HG03097 (cell line): ENCODE data around the gene OR4D2.
"Not testable (repeated sequence)": the region's sequence is repeated elsewhere in the genome, so short reads cannot be mapped to it uniquely, and the experiment has no call there.

Experiments used
- ATAC-seq: cut with Tn5 transposase; IDR thresholded peaks from one replicate; pipeline ENCODE4 v1.9.1; 2021; ENCODE audit not compliant: unreplicated experiment, low FRiP score

Gene OR4D2

GRCh38 chr17:58166682-58167081, at the start of gene OR4D2:
OR4D2 (plus strand) TSS chr17:58166982; CDS start chr17:58169656, 2,674 bp downstream.
- ATAC-seq, result no peak

GRCh38 chr17:58117382-58117781, 49.4 kb upstream of the OR4D2 start:
- ATAC-seq, result no peak

GRCh38 chr17:58119491-58119890, 47.3 kb upstream of the OR4D2 start:
- no peak for ATAC-seq

- ATAC-seq, result no peak
These were observed 46.5 kb upstream of the OR4D2 start for GRCh38 chr17:58120195-58120822.

- ATAC-seq, result no peak
These were observed 44.9 kb upstream of the OR4D2 start for GRCh38 chr17:58121925-58122324.

GRCh38 chr17:58127846-58128245, 38.9 kb upstream of the OR4D2 start:
- no peak for ATAC-seq

- ATAC-seq, result not testable (repeated sequence)
These were observed 34.1 kb upstream of the OR4D2 start for GRCh38 chr17:58132697-58133096.

GRCh38 chr17:58136669-58137279, 30.0 kb upstream of the OR4D2 start:
- no peak for ATAC-seq

GRCh38 chr17:58141505-58141904, 25.3 kb upstream of the OR4D2 start:
- no peak for ATAC-seq

- not testable (repeated sequence) for ATAC-seq
These were observed 23.4 kb upstream of the OR4D2 start for GRCh38 chr17:58143335-58143734.

GRCh38 chr17:58144801-58145200, 22.0 kb upstream of the OR4D2 start:
- ATAC-seq, result no peak

GRCh38 chr17:58147930-58148434, 18.8 kb upstream of the OR4D2 start, which contains the start of gene OR4D1:
OR4D1 (plus strand) TSS chr17:58148384; CDS start chr17:58155154, 6,770 bp downstream.
- no peak for ATAC-seq

- ATAC-seq, result no peak
These were observed 18.2 kb upstream of the OR4D2 start for GRCh38 chr17:58148609-58149008.

- ATAC-seq, result no peak
These were observed 16.4 kb upstream of the OR4D2 start for GRCh38 chr17:58150394-58150793.

- no peak for ATAC-seq
These were observed 13.7 kb upstream of the OR4D2 start for GRCh38 chr17:58153046-58153445.

- no peak for ATAC-seq
These were observed 13.1 kb upstream of the OR4D2 start for GRCh38 chr17:58153671-58154070.

GRCh38 chr17:58156839-58157803, 9.7 kb upstream of the OR4D2 start:
- no peak for ATAC-seq

- ATAC-seq, result no peak
These were observed 8.6 kb upstream of the OR4D2 start for GRCh38 chr17:58158181-58158580.

GRCh38 chr17:58161566-58161965, 5.2 kb upstream of the OR4D2 start:
- ATAC-seq, result no peak

GRCh38 chr17:58165981-58166380, 801 bp upstream of the OR4D2 start:
- ATAC-seq, result no peak

- no peak for ATAC-seq
These were observed 3.8 kb downstream of the OR4D2 start for GRCh38 chr17:58170622-58171021.
